Right lobe of liver (tissue), 4 donors: ENCODE data around the gene ADAM10.

Experiments
- POLR2A ChIP-seq: fragments of 450-650 bp; IDR thresholded peaks from one replicate; pipeline ENCODE4 v1.6.1; 2017; ENCODE audit warnings: antibody characterized with exemption, mild to moderate bottlenecking
- TF ChIP-seq, protein P1 (sequence below), 4 donors: fragments of 200-600 bp in 3 of 4; fragments of 450-650 bp in 1 of 4; IDR thresholded peaks; one replicate each; pipeline versions ENCODE4 v1.5.1 to v1.8.0; 2016 to 2022; ENCODE audit warnings: antibody characterized with exemption in 4 of 4, mild to moderate bottlenecking in 2 of 4
- donor health status: DM: no; HTN: no; CAD: no.
- donor health status: DM: no; HTN: no; CAD: no.
- donor health status: DM: no; HTN: yes; CAD: no.

DNA sequence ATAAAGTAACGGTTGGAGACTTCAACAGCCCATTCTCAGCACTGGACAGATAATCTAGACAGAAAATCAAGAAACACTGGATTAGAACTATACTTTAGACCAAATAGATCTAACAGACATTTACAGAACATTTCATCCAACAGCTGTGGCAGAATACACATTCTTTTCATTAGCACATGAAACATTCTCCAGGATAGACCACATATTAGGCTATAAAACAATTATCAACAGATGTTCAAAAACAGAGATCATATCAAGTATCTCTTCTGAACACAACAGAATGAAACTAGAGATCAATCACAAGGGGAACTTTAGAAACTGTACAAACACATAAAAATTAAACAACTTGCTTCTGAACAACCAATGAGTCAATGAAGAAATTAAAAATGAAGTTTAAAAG is 133.3 kb downstream of the ADAM10 start:
- no peak for TF ChIP-seq POLR2A
- TF ChIP-seq, protein P1, sequence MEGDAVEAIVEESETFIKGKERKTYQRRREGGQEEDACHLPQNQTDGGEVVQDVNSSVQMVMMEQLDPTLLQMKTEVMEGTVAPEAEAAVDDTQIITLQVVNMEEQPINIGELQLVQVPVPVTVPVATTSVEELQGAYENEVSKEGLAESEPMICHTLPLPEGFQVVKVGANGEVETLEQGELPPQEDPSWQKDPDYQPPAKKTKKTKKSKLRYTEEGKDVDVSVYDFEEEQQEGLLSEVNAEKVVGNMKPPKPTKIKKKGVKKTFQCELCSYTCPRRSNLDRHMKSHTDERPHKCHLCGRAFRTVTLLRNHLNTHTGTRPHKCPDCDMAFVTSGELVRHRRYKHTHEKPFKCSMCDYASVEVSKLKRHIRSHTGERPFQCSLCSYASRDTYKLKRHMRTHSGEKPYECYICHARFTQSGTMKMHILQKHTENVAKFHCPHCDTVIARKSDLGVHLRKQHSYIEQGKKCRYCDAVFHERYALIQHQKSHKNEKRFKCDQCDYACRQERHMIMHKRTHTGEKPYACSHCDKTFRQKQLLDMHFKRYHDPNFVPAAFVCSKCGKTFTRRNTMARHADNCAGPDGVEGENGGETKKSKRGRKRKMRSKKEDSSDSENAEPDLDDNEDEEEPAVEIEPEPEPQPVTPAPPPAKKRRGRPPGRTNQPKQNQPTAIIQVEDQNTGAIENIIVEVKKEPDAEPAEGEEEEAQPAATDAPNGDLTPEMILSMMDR (IDR thresholded peaks at IDR 0.05): no peak
